OCI-LY1 (cell line): ENCODE measurements around the gene KIDINS220.

Experiments
- EZH2 ChIP-seq: fragments of 200-600 bp; sonication (generic), shearing (Covaris generic); IDR thresholded peaks from 2 replicates; pipeline ENCODE4 v1.8.0; 2017; ENCODE audit warnings: borderline replicate concordance, mixed run types, mild to moderate bottlenecking, antibody characterized with exemption, low read length, moderate library complexity, mixed read lengths
- TF ChIP-seq, protein P1 (sequence below): fragments of 200-600 bp; sonication (generic), shearing (Covaris generic); IDR thresholded peaks from 2 replicates; pipeline ENCODE4 v1.5.1; 2017; ENCODE audit warnings: mild to moderate bottlenecking, antibody characterized with exemption, low read length, moderate library complexity, mixed read lengths

DNA sequence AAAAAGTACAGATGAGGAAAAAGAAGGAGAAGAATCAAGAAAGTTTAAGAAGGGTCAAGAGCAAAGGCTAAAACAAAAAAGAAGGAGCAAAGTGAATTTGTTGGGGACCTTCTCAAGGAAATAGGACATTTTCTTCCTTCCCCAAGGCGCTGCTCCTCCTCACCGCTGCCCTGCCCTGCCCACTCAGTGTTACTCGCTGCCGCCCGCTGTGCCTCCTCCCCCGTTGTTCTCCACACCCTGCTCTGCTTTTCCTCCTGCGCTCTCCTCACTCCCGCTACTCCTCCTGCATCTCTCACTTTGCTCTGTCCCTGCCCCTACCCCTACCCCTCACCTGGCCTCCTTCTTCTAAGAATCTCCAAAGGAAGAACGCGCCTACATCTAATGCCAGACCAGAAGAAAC is 104.8 kb downstream of the KIDINS220 start:
- TF ChIP-seq, protein P1, sequence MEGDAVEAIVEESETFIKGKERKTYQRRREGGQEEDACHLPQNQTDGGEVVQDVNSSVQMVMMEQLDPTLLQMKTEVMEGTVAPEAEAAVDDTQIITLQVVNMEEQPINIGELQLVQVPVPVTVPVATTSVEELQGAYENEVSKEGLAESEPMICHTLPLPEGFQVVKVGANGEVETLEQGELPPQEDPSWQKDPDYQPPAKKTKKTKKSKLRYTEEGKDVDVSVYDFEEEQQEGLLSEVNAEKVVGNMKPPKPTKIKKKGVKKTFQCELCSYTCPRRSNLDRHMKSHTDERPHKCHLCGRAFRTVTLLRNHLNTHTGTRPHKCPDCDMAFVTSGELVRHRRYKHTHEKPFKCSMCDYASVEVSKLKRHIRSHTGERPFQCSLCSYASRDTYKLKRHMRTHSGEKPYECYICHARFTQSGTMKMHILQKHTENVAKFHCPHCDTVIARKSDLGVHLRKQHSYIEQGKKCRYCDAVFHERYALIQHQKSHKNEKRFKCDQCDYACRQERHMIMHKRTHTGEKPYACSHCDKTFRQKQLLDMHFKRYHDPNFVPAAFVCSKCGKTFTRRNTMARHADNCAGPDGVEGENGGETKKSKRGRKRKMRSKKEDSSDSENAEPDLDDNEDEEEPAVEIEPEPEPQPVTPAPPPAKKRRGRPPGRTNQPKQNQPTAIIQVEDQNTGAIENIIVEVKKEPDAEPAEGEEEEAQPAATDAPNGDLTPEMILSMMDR = no peak
- no peak for TF ChIP-seq EZH2
